ENCODE data around the gene RAP1B. TPM values are rescaled to one million over a fixed set of nuclear protein-coding genes. Genes with fewer than 3 reads are reported as not detected.

The RAP1B gene
- total RNA-seq, 1 donor from 2014 or later: 139 TPM

- TF ChIP-seq CTCF (conservative IDR thresholded peaks at IDR 0.05; ENCODE audit: low read depth, low read length): no peak
- no peak for DNase-seq (ENCODE audit: low read depth)
- H3K4me3 ChIP-seq (ENCODE audit: low read depth, low read length): no peak overlapping the region
Measured at GRCh38 chr12:68638171-68638570, 27.5 kb downstream of the RAP1B start.

GRCh38 chr12:68638721-68639395, 28.2 kb downstream of the RAP1B start:
- H3K4me3 ChIP-seq (ENCODE audit: low read depth, low read length): no peak overlapping the region
- no peak for TF ChIP-seq CTCF (conservative IDR thresholded peaks at IDR 0.05; ENCODE audit: low read depth, low read length)
- no peak for DNase-seq (ENCODE audit: low read depth)

GRCh38 chr12:68639396-68639767, 28.7 kb downstream of the RAP1B start:
- no peak for DNase-seq (ENCODE audit: low read depth)
- no peak for TF ChIP-seq CTCF (conservative IDR thresholded peaks at IDR 0.05; ENCODE audit: low read depth, low read length)
- no peak overlapping the region for H3K4me3 ChIP-seq (ENCODE audit: low read depth, low read length)

GRCh38 chr12:68641138-68641537, 30.4 kb downstream of the RAP1B start:
- TF ChIP-seq CTCF (conservative IDR thresholded peaks at IDR 0.05; ENCODE audit: low read depth, low read length): no peak
- DNase-seq (ENCODE audit: low read depth): no peak
- no peak overlapping the region for H3K4me3 ChIP-seq (ENCODE audit: low read depth, low read length)

- no peak overlapping the region for H3K4me3 ChIP-seq (ENCODE audit: low read depth, low read length)
- no peak for TF ChIP-seq CTCF (conservative IDR thresholded peaks at IDR 0.05; ENCODE audit: low read depth, low read length)
- DNase-seq (ENCODE audit: low read depth): no peak
Measured at GRCh38 chr12:68646484-68646883, 35.8 kb downstream of the RAP1B start.

GRCh38 chr12:68647507-68647906, 36.8 kb downstream of the RAP1B start:
- no peak overlapping the region for H3K4me3 ChIP-seq (ENCODE audit: low read depth, low read length)
- TF ChIP-seq CTCF (conservative IDR thresholded peaks at IDR 0.05; ENCODE audit: low read depth, low read length): no peak
- no peak for DNase-seq (ENCODE audit: low read depth)

GRCh38 chr12:68648179-68648578, 37.5 kb downstream of the RAP1B start:
- H3K4me3 ChIP-seq (ENCODE audit: low read depth, low read length): no peak overlapping the region
- no peak for DNase-seq (ENCODE audit: low read depth)
- no peak for TF ChIP-seq CTCF (conservative IDR thresholded peaks at IDR 0.05; ENCODE audit: low read depth, low read length)

Measured in epithelial cell of proximal tubule (primary cell).